NCI-H2029 treated with DMSO at 0.1 percent for 48 hours (cell line): ENCODE data around the gene CREB3L2.
"Not testable (repeated sequence)": the region's sequence is repeated elsewhere in the genome, so short reads cannot be mapped to it uniquely, and the experiment has no call there.

Experiments used
- DNase-seq: peaks from one replicate; lab custom pipeline; 2025; lab: John Stamatoyannopoulos, UW

Gene CREB3L2

DNA sequence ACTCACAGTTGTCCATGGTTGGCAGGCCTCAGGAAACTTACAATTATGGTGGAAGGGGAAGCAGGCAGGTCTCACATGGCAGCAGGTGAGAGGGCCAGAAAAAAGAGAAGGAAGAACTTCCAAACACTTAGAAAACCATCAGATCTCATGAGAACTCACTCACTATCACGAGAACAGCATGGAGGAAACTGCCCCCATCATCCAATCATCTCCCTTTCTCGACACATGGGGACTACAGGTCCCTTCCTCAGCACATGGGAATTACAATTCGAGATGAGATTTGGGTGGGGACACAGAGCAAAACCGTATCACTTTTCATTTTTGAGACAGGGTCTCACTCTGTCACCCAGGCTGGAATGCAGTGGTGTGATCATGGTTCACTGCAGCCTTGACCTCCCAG is 12.3 kb upstream of the CREB3L2 start:
- DNase-seq: not testable (repeated sequence)

DNA sequence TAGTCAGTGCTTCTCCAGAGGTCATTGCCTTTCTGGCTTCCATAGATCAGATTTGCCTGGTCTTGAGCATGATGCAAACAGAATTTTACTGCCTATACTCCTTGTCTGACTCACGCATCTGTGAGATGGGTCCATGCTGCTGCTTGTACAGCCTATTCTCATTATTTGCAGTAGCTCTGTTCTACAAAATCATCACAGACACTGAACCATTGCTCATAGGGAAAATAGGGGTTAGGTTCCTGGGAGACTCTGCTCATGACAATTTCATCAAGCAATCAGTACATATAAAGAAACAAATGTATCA is 7.4 kb upstream of the CREB3L2 start:
- no peak for DNase-seq

DNA sequence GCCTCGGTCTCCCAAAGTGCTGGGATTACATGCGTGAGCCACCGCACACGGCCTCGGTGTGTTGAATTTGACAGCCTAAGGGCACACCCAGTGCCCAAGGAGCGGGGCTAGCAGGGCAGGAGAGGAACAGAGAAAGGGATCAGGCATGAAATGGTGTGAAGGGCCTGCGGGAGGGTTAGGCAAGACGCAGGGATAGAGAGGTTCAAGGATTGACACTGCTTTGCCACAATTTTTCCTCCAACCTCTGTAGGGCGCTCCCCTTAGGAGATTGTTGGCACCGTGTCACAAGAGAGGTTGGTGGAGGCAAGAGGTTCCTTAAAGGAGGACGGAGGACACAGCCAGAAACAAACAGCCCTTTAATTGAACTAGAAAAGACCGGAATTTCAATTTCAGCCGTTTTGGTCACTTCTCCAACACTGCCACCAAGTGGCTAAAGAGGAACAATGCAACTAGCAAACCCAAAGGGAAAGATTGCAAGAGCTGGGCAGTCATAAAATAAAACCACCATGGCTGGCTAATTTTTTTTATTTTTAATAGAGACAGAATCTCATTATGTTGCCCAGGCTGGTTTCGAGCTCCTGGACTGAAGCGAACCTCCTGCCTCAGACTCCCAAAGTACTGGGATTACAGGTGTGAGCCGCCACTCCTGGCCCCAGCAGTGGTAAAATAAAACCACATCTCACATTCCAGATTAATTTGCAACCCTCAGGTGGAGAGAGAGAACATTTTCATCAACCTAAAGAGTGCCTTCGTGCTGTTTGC is 6.9 kb upstream of the CREB3L2 start:
- peak; percentile 70 for DNase-seq

DNA sequence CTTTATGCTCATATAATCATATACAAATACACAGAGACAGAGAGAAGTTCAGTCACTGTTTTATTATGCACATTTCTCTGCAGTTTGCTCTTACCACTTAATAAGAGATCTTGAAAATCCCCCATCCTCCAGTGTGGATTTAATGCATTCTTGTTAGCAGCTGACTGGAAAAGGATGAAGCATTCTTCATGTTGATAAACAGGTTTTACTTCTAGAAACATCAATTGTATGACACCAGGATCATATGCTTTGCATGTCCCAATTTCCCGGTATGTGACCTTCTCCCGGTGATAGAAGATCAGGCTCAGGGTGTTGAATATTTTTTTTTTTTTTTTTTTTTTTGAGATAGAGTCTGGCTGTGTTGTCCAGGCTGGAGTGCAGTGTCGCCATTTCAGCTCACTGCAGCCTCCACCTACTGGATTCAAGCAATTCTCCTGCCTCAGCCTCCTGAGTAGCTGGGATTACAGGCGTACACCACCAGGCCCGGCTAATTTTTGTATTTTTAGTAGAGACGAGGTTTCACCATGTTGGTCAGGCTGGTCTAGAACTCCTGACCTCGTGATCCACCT is 6.2 kb upstream of the CREB3L2 start:
- no peak for DNase-seq

DNA sequence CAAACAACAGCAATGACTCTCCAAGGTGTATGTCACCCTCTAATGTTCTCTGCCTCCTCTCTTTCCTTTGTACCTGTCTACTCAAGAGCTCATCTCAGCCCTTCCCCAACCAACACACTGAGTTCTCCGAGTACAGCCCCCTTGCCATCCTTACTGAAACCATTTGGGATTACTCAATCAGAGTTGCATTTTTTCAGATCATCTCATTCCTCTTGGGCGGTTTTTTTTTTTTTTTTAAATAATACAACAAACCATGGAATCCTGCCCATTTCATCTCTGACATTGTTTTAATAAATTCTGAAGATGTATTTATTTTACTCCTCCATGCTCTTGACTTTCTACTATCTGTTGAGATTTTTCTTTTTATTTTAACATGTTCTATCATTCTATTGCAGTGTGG is 4.2 kb upstream of the CREB3L2 start:
- no peak for DNase-seq

DNA sequence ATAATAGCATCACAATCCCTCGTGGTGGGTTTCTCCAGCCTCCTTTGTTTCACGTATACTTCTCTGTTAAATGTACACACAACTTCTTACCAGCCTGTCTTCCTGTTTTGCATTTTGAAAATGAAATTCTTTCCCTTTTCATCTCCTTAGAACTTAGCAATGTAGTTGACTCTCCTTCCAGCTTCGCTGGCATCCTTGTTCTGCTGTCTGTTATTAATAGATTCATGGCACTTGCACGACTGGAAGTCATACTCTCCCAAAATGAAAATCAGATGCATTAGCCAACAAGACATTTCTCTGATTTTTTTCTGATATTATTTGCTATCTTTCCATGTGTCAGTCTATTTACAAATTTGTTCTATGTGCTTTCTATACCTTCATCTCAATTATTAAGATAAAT is 3.0 kb upstream of the CREB3L2 start:
- DNase-seq: no peak

DNA sequence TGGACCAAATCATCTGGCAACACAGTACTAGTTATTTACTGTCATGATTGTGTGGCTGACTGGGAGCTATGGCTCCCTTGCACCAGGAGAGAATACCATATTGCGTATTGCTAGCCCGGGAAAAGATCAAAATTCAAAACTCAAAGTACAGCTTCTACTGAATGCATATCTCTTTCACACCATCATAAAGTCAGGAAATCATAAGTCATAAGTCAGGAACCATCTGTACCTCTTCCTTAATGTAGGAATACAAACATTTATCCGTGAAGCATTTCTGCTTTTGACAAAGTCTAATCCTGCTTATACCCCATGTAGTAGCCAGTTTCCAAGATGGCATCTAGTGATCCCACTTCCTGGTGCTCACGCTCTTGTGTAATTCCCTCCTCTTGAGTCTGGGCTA is 2.2 kb upstream of the CREB3L2 start:
- no peak for DNase-seq

DNA sequence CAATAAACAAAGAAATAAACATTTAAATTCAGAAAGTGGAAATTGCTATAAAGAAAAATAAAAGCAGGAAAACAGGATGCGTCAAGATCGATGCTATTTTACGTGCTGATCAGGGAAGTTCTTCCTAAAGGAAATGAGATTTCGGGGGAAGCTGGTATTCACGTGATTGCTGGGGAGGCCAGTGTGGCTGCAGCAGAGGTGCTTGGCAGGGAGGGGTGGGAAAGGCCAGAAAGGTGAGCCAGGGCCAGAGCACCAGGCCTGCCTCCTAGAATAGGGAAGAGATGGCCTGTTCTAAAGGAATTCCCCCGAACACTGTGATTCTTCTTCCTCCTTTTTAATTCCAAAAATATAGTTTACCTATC is 923 bp upstream of the CREB3L2 start:
- DNase-seq: no peak

DNA sequence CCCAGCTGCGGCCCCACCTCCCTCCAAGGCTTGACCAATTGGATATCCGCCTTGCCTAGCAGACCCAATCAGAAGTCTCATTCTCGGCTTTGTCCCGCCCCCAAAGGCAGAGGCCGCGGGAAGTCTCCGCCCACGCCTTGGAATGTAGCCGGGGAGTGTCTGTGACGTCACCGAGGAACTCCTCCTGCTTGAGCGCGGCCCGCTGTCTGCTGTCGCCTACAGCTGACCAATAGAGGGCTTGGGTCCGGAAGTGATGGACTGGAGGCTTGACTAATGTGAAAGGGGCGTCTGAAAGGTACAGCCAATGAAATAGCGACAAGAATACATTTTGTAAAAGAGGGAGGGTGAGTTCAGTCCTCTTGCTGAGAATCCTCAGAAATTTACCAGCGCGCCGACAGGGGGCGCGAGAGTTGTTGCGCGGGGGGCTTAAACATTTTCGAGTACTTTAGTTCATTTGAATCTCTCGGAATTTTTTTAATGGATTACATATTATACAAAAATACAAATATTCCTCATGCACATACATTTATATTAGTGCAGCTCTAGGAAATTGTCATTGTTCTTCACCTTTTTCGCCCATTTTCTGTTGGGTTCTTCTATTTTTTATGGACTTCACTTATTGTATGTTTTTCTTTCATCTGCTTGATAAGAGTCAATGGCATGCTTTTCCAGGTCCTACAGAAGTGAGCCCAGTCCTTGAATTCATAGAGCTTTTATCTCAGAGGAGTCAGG is 376 bp upstream of the CREB3L2 start:
- peak; percentile 98 for DNase-seq

DNA sequence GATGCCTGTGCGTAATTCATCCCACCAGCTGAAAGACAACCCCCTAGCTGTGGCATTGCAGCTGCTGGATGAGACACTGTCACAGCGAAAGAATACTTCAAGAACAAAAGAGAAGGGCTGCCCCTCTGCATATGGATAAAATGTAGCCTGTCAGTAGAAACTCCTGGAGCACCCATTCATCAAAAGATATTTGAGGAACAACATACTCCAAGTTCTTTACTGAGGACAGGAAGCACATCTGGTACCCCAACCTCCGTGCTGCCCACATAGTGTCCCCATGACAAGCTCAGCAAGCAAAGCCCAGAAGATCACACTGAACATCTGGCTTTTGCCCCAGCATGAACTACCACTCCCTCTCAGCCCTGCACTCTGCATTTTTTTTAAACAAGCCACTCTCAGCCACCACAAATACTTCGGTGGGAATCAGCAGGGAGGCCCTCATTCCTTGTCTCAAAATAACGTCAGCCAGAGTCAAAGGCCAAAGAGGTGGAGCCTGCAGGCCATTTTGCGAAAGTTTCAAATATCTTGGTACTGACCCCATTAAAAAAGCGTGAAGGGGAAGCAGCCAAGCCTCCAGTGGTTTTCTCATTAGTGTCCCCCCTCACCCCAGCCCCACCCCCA is 1.7 kb downstream of the CREB3L2 start:
- no peak for DNase-seq

DNA sequence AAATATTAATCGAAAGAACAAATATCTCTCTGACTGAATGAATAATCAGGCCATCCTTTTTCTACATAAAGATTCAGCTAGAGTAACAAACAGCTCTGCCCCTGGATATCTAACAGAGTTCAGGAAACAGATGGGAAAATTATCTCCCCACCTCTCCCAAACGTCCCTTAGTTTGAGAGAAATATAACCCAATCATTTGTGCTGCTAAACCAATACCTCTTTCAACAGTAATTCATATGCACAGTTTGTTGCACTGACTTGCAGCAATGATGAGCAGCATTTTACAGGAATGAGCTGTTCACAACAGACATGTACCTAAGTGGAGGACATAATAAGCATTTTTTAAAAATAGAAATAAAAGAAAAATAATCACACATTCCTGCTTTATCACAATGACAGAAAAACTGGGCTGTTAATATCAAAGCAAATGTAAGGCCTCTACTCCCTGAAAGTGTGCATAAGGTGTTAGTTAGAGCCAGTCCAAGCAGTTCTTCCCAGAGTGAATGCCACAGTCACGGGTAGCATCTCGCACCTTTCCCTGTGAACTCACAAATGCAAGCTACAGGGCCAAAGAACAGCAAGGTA is 2.3 kb downstream of the CREB3L2 start:
- DNase-seq: no peak

DNA sequence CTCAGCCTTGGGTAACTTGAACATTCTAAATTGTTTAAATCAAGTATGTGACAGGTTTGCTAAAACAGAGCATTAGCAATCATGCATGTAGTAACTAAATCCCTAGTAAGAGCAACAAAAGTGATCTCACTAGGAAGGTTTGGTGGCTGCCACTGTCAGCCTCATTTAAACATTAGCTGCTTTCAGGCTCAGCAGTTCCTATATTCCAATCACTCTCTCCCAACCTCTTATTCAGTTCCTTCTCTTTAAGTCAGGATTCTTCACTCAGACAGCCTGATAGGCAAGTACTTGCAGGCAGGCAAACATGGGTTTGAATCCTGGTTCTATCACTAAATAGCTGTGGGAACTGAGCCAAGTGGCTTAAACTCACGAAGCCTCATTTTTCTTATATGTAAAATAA is 3.6 kb downstream of the CREB3L2 start:
- DNase-seq: no peak

DNA sequence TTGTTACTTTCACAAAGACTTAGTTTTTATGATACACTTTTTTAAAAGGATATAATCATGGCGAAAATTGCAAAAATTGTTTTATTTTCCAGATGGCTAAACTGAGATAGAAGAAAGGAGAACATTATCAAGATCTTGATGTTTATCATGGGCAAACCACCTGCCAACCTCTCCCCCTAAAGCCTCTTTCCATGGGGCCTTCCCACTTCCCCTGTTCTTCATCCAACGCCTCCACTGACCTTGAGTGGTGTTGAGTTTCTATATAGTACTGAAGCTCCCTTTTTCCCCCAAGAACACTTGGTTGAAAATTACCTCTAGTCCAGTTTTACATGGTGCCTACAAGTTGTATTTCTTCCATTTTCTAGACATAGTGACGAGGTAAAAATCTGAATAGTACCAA is 5.0 kb downstream of the CREB3L2 start:
- no peak for DNase-seq

DNA sequence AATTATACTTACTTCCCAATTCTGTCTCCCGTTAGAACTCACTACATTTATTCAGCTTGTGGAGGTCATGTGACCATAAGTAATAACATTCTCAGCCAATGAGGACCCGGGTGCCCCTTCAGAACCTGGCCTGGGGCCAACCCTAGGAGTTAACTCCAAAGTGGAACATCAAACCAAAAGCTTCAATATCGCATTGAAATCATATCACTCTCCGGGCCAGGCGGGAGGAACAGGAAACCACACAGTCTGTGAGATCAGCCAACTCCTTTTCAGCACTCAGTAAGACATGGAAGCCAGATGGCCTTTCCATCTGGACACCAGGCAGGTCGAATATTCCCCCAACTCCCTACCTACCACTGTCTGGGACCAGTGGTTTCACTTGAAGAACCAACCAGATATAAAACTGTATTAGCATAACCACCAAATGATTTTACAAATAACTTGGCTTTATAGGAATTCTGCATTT is 5.5 kb downstream of the CREB3L2 start:
- DNase-seq: no peak

DNA sequence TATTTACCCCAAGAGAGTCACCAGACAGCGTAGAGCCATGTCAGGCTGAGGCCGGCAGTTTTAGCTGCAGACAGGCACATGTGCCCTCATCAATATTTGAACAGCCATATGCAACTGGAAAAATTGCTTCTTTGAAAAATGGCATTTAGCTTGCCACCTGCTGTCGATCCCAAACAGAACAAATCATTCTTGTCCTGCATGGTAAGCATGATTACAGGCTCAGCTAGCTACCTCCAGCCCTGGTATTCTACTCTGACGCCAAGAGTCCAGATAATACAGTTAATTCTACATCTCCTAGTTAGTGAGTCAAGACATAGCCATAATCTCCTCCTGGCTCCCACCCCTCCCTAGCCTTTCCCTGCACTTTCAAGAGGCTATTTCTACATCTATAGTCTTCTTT is 7.7 kb downstream of the CREB3L2 start:
- no peak for DNase-seq

DNA sequence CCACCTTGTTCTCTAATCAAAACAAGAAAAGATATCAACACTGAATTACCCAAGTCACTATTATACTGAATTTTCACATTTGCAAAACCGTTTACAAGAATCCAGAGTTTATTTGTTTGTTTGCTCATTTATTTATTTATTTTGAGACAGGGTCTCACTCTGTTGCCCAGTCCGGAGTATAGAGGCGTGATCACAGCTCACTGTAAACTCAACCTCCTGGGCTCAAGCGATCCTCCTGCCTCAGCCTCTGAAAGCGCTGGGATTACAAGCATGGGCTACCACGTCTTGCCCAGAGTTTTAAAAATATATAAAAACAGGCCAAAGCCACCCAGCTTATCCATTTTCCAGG is 8.5 kb downstream of the CREB3L2 start:
- DNase-seq: no peak

DNA sequence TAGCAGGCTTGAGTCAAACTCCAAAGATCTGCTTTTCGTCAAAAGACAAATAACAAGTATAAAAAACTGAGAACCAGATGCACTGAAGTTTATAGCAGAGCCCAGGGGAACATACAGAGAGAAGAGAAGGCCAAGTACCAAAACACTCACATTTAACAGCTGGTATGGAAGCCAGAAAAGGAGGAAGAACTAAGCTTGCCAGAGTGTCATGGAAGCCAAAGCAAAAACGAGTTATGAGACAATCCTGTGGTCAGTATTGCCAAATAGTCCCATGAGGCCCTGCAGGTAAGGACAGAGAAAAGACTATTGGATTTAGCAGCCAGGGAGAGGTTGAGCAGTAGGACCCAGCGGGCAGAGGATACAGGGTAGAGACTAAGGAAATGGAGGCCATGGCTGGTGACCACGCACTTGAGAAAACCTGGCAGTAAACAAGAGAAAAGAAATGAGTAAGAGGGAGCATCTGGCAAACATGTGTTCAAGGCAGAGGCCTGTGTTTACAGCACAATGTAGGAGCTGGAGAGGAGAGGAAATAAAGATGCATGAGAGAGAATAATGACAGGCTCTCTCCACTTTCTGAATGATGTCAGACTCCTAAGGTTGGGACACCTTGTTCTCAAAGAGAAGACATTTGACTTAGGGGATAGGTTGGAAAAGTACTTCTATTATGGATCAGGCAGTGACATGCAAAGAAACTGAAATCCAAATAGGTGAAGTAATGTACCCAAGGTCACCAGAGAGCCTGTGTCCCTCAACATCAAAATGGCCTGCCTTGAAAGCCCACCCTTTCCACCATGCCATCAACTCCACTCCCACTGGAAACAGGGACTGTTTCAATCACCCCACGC is 9.1 kb downstream of the CREB3L2 start:
- DNase-seq: no peak

DNA sequence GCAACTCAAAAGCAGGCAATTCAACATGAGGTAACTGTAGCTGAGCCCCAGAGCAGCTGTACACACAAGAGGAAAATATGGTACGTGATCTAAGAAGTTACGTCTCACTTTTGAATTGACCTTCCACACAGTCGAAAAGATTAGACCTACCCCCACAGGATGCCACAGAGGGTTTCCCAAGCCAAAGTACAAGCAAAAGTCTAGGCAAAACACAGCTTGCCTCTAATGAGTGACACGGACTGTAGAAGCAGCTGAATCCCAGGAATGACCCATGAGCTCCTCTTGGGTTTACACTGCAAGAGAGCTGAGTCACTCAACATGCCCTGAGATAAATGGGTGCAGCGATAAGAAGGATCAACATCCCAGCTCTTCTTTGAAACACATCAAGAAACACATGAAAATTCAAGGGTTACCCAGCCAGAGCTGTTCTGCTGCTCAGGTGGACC is 9.8 kb downstream of the CREB3L2 start:
- DNase-seq: no peak

DNA sequence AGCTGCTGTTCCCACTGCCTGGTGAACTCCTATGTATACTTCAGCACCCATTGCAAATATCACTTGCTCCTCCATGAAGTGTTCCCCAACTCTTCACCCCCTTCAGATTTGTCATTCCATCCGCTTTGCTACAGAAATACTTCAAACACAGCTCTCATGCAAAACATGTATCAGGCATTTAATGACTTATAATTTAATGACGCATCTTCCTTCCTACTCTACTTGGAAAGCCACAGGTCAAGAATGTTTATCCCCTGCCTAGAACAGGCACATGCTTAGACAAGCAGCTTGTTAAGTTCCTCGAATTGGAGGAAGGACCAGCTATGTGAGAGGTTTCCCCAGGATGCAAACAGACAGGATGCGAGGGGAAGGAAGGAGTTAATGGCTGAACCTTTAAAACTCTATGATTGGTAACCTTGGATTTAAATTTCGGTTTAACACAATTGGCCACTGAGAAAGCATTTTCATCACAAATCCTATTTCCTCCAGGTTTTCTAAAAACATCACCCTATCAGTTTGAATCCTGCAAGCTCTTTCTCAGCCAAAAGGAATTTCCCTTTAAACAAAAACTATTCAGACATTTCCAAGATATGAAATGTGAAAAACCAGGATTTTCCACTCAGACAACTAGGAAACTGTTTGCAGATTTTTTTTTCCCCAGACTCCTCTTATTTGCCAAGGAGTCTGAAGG is 11.5 kb downstream of the CREB3L2 start:
- no peak for DNase-seq

DNA sequence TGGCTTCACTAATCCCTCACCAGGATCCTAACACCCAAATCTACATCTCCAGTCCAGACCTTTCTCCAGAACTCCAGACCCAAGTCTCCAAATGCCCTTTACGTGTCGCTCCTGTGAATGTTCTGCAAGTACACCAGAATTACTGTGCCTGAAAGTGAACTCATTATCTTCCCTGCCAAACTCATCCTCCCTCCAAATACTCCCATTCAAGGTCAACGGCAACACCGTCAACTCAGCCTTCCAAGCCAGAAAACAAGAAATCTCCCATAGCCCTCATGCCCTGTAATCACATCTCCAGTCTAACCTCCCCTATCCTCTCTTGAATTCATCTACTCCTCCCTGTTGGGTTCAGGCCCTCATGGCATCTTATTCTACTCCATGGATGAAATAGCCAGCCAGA is 12.3 kb downstream of the CREB3L2 start:
- no peak for DNase-seq

DNA sequence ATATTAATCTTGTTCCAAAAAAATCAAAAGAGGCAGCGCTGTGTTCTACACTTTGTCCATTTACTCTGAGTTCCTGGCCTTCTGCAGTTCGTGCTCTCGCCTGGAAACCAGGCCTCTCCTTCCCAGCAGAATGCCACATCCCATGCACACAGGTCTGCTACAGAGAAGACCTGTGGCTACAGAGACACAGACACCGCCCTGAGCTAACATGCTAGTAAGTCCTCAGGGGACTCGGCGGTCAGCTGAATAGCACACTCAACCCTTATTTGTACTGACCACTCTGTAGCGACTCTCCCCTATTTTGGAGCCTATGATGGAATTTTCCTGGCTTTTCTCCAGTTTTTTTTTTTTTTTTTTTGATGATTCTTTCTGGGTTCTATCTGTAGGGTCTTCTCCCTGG is 12.8 kb downstream of the CREB3L2 start:
- no peak for DNase-seq
